WTC11 (cell line): ENCODE data around the gene PPP2R5E. TPM values are rescaled to one million over a fixed set of nuclear protein-coding genes. Genes with fewer than 3 reads are reported as not detected.
A peak's percentile ranks its signal among the peaks of the same experiment; 100 is the strongest.
"Not testable (repeated sequence)": the region's sequence is repeated elsewhere in the genome, so short reads cannot be mapped to it uniquely, and the experiment has no call there.

Experiments
- ATAC-seq: fragments of 200-7000 bp; cut with Tn5 transposase; 2 replicates; pipeline ENCODE4 v1.10.0; 2021; ENCODE audit warnings: mild to moderate bottlenecking, moderate library complexity
- CTCF ChIA-PET: fragments of 300-600 bp; sonication (Branson Sonifier 250); formaldehyde crosslinking; loops from one replicate; lab custom pipeline; 2021; ENCODE audit warnings: antibody characterized with exemption; lab: Charles Lee
- POLR2A ChIA-PET: fragments of 350-600 bp; sonication (Branson Sonifier 250); formaldehyde crosslinking; loops from one replicate; lab custom pipeline; 2021; ENCODE audit warnings: antibody characterized with exemption; lab: Charles Lee
- DNase-seq: peaks from one replicate; pipeline ENCODE4 v3.0.0; 2021; ENCODE audit warnings: low spot score
- H3K27ac Mint-ChIP-seq: 2 replicates; pipeline ENCODE4 v1.8.0; 2021; ENCODE audit warnings: mixed read lengths
- H3K27me3 Mint-ChIP-seq: 2 replicates; pipeline ENCODE4 v1.8.0; 2021; ENCODE audit warnings: low read depth, mild to moderate bottlenecking, moderate library complexity, mixed read lengths
- H3K36me3 Mint-ChIP-seq: 2 replicates; pipeline ENCODE4 v1.8.0; 2021; ENCODE audit warnings: mixed read lengths
- H3K4me1 Mint-ChIP-seq: 2 replicates; pipeline ENCODE4 v1.8.0; 2022; ENCODE audit warnings: mixed read lengths
- H3K4me3 Mint-ChIP-seq: 2 replicates; pipeline ENCODE4 v1.8.0; 2021; ENCODE audit warnings: mild to moderate bottlenecking, moderate library complexity, mixed read lengths
- H3K9me3 Mint-ChIP-seq: 2 replicates; pipeline ENCODE4 v1.8.0; 2021; ENCODE audit warnings: mixed read lengths
- ATF1 ChIP-seq: sonication (generic); formaldehyde crosslinking; IDR thresholded peaks from 2 replicates; pipeline ENCODE4 v1.8.1; 2023; ENCODE audit warnings: mild to moderate bottlenecking, moderate library complexity, missing genetic modification reagents
- CDX4 ChIP-seq: fragments of 250-450 bp; sonication (Bioruptor Pico); IDR thresholded peaks from 2 replicates; pipeline ENCODE4 v1.9.0; 2021; ENCODE audit warnings: moderate library complexity, mild to moderate bottlenecking, inconsistent platforms, borderline replicate concordance
- GTF2I ChIP-seq: fragments of 250-450 bp; sonication (Bioruptor Pico); conservative IDR thresholded peaks from 2 replicates; pipeline ENCODE4 v1.4.0; 2021; ENCODE audit warnings: mild to moderate bottlenecking
- NFE2L1 ChIP-seq: sonication (generic); formaldehyde crosslinking; IDR thresholded peaks from 2 replicates; pipeline ENCODE4 v1.8.1; 2023; ENCODE audit warnings: missing genetic modification reagents
- RORB ChIP-seq: fragments of 250-450 bp; sonication (Bioruptor Pico); IDR thresholded peaks from 2 replicates; pipeline ENCODE4 v1.9.0; 2021; ENCODE audit warnings: mild to moderate bottlenecking
- TP53 ChIP-seq: sonication (generic); formaldehyde crosslinking; IDR thresholded peaks from 2 replicates; pipeline ENCODE4 v1.8.1; 2023; ENCODE audit warnings: mild to moderate bottlenecking, missing genetic modification reagents
- ZNF423 ChIP-seq: fragments of 250-450 bp; sonication (Bioruptor Pico); IDR thresholded peaks from 2 replicates; pipeline ENCODE4 v2.1.2; 2022; ENCODE audit warnings: mild to moderate bottlenecking, moderate library complexity
- ZNF671 ChIP-seq: fragments of 250-450 bp; sonication (Bioruptor Pico); IDR thresholded peaks from 2 replicates; pipeline ENCODE4 v1.8.0; 2021; ENCODE audit warnings: mild to moderate bottlenecking
- total RNA-seq: library from RNA; stranded (reverse); gene quantifications from 3 replicates; pipeline ENCODE4 v1.2.3, GENCODE V29; 2021
- TF ChIP-seq, protein P1 (sequence below): sonication (generic); formaldehyde crosslinking; IDR thresholded peaks from 2 replicates; pipeline ENCODE4 v1.8.1; 2023; ENCODE audit warnings: mild to moderate bottlenecking, moderate library complexity, missing genetic modification reagents
- TF ChIP-seq, protein P2 (sequence below): fragments of 250-450 bp; sonication (Bioruptor Pico); IDR thresholded peaks from 2 replicates; pipeline ENCODE4 v1.8.0; 2021; ENCODE audit warnings: mild to moderate bottlenecking
- TF ChIP-seq, protein P3 (sequence below): sonication (generic); formaldehyde crosslinking; IDR thresholded peaks from 2 replicates; pipeline ENCODE4 v1.8.1; 2022; ENCODE audit warnings: low read depth, mild to moderate bottlenecking, moderate library complexity, missing genetic modification reagents, borderline replicate concordance
- TF ChIP-seq, protein P4 (sequence below): fragments of 250-450 bp; sonication (Bioruptor Pico); conservative IDR thresholded peaks from 2 replicates; pipeline ENCODE4 v1.9.0; 2021; ENCODE audit warnings: mild to moderate bottlenecking

Gene PPP2R5E
- total RNA-seq, 1 experiment from 2014 or later = 59.0 TPM

GRCh38 chr14:63524537-63525155, 18.5 kb downstream of the PPP2R5E start:
- no peaks in the 10 kb centered on the region for H3K4me1 Mint-ChIP-seq
- TF ChIP-seq RORB (CRISPR knock-in tag) (no peak), ATF1 (CRISPR knock-in tag) (no peak)
- TF ChIP-seq, protein P1, sequence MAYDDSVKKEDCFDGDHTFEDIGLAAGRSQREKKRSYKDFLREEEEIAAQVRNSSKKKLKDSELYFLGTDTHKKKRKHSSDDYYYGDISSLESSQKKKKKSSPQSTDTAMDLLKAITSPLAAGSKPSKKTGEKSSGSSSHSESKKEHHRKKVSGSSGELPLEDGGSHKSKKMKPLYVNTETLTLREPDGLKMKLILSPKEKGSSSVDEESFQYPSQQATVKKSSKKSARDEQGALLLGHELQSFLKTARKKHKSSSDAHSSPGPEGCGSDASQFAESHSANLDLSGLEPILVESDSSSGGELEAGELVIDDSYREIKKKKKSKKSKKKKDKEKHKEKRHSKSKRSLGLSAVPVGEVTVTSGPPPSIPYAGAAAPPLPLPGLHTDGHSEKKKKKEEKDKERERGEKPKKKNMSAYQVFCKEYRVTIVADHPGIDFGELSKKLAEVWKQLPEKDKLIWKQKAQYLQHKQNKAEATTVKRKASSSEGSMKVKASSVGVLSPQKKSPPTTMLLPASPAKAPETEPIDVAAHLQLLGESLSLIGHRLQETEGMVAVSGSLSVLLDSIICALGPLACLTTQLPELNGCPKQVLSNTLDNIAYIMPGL (CRISPR knock-in tag) = no peak
- no peak for DNase-seq
- peaks cover 11% of the 10 kb centered on the region for H3K9me3 Mint-ChIP-seq
- no peak for ATAC-seq
- POLR2A ChIA-PET = interaction anchor here (0.6 kb wide), 1 partner anchor 9 kb away, joined by 3 read pairs; no protein-coding TSS in a partner anchor
- CTCF ChIA-PET = no interaction called here
- no peaks in the 10 kb centered on the region for H3K27me3 Mint-ChIP-seq
- peak overlapping the region; percentile 14; the same call in 1 of the 2 replicates for H3K27ac Mint-ChIP-seq
- H3K4me3 Mint-ChIP-seq = no peak overlapping the region
- peaks cover 49% of the 10 kb centered on the region for H3K36me3 Mint-ChIP-seq

DNA sequence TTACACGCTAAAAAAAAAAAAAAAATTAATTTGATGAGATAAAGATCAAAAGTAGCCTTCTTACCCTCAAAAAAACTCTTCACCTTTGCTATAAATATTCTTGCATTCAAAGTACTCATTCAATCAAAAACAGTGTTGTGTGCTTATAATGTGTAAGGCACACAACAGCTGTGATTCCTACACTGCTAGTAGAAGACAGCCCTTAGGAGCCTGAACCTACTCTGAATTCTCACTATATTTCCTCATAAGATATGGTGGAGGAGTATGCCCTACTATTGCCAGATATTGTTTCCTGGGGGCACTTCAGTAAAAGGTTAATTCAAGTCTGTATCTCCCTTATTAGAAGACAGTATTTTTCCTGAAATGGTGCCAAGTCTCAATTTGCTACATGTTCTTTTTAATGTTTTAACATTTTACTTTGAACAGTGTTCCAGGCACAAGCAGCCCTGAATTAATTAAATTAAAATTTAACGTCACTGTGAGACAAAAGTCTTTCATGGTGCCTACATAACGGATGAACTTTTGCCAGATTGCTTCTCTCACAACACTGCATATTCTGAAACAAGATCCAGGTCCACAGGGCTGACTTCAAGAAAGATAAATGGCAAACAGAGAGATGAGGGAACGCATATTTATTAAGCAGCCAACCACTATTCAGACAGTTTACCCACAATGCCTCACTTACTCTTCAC, 19.3 kb downstream of the PPP2R5E start:
- no peaks in the 10 kb centered on the region for H3K4me1 Mint-ChIP-seq
- peak overlapping the region; percentile 7; the same call in 1 of the 2 replicates for H3K27ac Mint-ChIP-seq
- CTCF ChIA-PET = no interaction called here
- no peak overlapping the region for H3K4me3 Mint-ChIP-seq
- H3K9me3 Mint-ChIP-seq = peaks cover 11% of the 10 kb centered on the region
- H3K36me3 Mint-ChIP-seq = peaks cover 46% of the 10 kb centered on the region
- no peaks in the 10 kb centered on the region for H3K27me3 Mint-ChIP-seq
- TF ChIP-seq ZNF671 (CRISPR knock-in tag) = no peak
- TF ChIP-seq, protein P2, sequence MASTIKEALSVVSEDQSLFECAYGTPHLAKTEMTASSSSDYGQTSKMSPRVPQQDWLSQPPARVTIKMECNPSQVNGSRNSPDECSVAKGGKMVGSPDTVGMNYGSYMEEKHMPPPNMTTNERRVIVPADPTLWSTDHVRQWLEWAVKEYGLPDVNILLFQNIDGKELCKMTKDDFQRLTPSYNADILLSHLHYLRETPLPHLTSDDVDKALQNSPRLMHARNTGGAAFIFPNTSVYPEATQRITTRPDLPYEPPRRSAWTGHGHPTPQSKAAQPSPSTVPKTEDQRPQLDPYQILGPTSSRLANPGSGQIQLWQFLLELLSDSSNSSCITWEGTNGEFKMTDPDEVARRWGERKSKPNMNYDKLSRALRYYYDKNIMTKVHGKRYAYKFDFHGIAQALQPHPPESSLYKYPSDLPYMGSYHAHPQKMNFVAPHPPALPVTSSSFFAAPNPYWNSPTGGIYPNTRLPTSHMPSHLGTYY = no peak
- TF ChIP-seq, protein P3, sequence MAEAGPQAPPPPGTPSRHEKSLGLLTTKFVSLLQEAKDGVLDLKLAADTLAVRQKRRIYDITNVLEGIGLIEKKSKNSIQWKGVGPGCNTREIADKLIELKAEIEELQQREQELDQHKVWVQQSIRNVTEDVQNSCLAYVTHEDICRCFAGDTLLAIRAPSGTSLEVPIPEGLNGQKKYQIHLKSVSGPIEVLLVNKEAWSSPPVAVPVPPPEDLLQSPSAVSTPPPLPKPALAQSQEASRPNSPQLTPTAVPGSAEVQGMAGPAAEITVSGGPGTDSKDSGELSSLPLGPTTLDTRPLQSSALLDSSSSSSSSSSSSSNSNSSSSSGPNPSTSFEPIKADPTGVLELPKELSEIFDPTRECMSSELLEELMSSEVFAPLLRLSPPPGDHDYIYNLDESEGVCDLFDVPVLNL (CRISPR knock-in tag) = no peak
- no peak for TF ChIP-seq ZNF423
- no peak for TF ChIP-seq CDX4
- TF ChIP-seq, protein P4, sequence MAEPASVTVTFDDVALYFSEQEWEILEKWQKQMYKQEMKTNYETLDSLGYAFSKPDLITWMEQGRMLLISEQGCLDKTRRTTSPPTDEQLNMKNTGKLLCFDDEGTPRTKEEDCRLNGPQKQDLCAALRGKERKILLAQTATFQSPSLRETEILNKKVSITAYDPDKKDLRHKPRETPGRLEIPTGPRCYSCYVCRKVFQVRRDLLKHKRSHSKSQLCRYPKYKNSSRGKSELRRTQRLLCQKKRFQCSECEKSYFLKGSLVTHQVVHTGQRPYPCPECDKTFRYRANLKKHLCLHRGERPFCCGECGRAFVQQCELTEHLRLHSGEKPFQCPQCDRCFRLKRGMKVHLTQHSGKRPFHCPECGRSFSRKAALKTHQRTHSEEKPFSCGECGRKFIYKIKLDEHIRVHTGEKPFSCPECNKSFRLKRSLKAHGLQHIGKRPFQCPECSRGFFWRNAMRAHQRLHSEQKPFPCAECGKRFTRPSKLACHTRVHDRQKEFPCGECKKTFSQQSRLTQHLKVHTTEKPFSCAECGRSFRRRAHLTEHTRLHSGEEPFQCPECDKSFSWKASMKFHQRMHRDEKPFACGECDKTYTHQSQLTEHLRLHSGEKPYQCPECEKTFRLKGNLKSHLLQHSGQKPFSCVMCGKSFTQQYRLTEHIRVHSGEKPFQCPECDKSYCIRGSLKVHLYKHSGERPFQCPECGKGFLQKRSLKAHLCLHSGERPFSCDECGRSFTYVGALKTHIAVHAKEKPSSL (CRISPR knock-in tag) = no peak
- TF ChIP-seq GTF2I (CRISPR knock-in tag) = no peak
- no peak for TF ChIP-seq TP53 (CRISPR knock-in tag)
- no peak for TF ChIP-seq NFE2L1 (CRISPR knock-in tag)
- POLR2A ChIA-PET = no interaction called here
- no peak for DNase-seq
- no peak for ATAC-seq

DNA sequence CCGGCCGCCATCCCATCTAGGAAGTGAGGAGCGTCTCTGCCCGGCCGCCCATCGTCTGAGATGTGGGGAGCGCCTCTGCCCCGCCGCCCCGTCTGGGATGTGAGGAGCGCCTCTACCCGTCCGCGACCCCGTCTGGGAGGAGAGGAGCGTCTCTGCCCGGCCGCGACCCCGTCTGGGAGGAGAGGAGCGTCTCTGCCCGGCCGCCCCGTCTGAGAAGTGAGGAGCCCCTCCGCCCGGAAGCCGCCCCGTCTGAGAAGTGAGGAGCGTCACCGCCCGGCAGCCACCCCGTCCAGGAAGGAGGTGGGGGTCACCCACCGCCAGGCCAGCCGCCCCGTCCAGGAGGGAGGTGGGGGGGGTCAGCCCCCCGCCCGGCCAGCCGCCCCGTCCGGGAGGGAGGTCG, 20.7 kb downstream of the PPP2R5E start:
- DNase-seq, H3K27ac Mint-ChIP-seq, POLR2A ChIA-PET, H3K27me3 Mint-ChIP-seq, H3K4me1 Mint-ChIP-seq, ATAC-seq, CTCF ChIA-PET, H3K4me3 Mint-ChIP-seq: not testable (repeated sequence)
- Mint-ChIP-seq H3K9me3 (peaks cover 11% of the 10 kb centered on the region), H3K36me3 (peaks cover 46% of the 10 kb centered on the region)
